Fibroblast of the aortic adventitia (primary cell): Measurements from ENCODE around the gene TMEM229B. TPM values are rescaled to one million over a fixed set of nuclear protein-coding genes. Genes with fewer than 3 reads are reported as not detected.

Experiments
- DNase-seq: peaks from one replicate; pipeline ENCODE4 v3.0.0-alpha.2; 2010; ENCODE audit warnings: low read depth
- H3K4me3 ChIP-seq: 2 replicates; pipeline ENCODE4 v1.5.1; 2011; ENCODE audit warnings: low read depth, mild to moderate bottlenecking, control low read depth, low read length, moderate library complexity
- total RNA-seq: library from RNA; depleted of rRNA; stranded (reverse); fragments of >200 nt; gene quantifications from 2 replicates; pipeline ENCODE4 v1.2.3, GENCODE V29; 2012; ENCODE audit warnings: low replicate concordance
- TF ChIP-seq, protein P1 (sequence below): IDR thresholded peaks from 2 replicates; pipeline ENCODE4 v1.5.1; 2011; ENCODE audit warnings: mild to moderate bottlenecking, low read length, control low read depth, inconsistent platforms; ENCODE audit not compliant: insufficient read depth

Gene TMEM229B
- total RNA-seq, 1 donor = 0.81 TPM

DNA sequence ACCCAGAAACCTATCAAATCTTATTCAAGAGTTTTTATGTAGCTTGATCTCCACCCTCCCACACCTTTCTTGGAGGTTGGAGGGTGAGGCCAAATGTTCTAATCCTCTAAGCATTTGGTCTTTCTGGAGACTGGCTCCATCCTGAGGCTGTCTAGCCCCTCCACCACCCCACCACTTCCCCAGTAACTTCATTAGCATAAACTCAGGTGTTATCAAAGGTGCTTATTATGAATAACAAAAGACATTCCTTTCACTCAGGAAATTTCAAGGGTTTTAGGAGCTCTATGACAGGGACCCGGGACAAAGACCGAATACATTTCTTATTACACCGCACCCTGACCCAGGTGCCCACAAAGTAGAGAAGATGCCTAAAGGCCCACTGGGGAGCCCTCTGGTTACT lies 2.8 kb upstream of the TMEM229B start:
- DNase-seq = no peak
- no peak overlapping the region for H3K4me3 ChIP-seq
- TF ChIP-seq, protein P1, sequence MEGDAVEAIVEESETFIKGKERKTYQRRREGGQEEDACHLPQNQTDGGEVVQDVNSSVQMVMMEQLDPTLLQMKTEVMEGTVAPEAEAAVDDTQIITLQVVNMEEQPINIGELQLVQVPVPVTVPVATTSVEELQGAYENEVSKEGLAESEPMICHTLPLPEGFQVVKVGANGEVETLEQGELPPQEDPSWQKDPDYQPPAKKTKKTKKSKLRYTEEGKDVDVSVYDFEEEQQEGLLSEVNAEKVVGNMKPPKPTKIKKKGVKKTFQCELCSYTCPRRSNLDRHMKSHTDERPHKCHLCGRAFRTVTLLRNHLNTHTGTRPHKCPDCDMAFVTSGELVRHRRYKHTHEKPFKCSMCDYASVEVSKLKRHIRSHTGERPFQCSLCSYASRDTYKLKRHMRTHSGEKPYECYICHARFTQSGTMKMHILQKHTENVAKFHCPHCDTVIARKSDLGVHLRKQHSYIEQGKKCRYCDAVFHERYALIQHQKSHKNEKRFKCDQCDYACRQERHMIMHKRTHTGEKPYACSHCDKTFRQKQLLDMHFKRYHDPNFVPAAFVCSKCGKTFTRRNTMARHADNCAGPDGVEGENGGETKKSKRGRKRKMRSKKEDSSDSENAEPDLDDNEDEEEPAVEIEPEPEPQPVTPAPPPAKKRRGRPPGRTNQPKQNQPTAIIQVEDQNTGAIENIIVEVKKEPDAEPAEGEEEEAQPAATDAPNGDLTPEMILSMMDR = no peak

DNA sequence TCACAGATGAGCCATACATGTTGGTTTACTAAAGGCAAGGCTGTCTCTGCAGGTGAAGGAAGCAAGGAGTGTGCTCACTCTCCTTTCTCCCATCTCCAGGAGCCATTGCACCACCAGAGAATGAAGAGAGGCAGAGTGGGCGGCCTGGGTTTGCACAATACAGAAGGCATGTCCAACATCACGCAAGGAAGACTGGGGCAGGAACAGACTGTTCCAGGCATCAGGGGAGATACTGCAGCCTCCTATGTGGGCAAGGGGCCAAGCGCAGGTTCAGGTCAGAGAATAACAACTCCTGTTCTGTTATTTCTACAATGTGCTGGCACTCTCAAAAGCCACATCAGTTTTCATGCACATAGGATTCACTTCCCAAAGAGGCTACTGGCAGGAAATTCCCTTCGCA lies 1.7 kb upstream of the TMEM229B start:
- no peak for DNase-seq
- no peak overlapping the region for H3K4me3 ChIP-seq
- TF ChIP-seq, protein P1 = no peak

DNA sequence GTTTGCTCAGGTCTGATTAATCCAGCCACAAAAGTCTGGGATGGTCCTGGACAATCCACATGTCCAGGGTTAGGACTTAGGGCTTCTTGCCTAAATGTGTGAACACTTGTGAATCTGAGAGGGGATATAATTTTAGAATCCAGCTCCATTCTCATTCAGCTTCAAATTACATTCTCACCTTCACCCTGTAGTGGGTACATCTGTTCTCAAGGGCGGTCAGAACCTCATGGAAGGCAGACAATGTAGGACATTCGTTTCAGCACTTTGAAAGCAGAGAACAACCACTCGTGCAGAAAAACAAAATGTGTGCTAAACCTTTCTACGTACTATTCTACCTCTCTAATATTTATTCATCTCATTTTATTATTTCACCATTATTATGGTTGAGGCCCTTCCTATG lies 1.2 kb downstream of the TMEM229B start:
- TF ChIP-seq, protein P1 = no peak
- no peak overlapping the region for H3K4me3 ChIP-seq
- no peak for DNase-seq

DNA sequence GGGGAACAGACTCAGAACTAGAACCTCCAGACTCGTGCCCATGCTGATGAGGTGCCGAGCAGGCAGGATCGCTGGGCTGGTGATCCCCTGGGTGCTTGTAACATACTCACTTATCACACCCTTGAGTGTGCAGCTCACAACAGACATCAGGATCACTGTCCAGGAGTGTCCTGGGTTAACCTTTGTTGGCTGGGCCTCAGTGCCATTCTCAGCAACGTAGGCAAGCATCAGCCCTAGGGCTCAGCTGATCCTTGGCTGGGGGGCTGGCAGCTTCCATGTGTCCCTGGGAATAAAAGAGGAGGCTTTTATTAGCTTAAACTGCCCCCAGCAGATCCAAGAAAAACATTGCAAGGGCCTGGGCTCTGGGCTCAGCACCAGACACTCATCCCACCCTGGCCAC lies 1.6 kb downstream of the TMEM229B start:
- H3K4me3 ChIP-seq = no peak overlapping the region
- TF ChIP-seq, protein P1 = no peak
- no peak for DNase-seq

DNA sequence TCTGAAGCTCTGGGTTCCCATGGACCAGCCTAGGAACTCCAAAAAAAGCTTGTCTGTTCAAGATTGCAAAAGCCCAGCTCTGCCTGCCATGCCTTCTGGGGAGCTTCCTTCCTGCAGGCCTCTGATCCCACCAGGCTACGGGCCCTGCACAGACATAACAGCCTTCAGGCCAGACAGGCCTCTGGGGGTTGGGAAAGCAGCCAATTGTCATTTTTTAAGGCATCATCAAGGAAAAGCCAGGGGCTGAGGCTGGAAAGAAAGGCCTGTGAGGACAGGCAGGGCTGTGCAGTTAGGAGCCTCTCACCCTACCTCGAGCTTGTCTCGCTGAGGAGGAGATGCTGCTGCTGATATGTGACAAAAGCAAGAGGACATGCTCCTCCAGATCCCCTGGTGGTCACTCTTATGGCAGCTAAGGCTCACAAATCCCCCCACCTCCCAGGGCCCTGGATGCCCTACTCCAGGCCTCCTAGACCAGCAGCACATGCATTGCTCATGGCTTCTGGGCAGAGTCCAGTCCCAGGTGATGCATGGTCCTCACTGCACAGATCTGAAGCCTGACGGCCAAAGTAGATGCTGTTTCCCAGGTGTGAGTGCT lies 2.9 kb downstream of the TMEM229B start:
- DNase-seq = no peak
- TF ChIP-seq, protein P1 = no peak
- no peak overlapping the region for H3K4me3 ChIP-seq

DNA sequence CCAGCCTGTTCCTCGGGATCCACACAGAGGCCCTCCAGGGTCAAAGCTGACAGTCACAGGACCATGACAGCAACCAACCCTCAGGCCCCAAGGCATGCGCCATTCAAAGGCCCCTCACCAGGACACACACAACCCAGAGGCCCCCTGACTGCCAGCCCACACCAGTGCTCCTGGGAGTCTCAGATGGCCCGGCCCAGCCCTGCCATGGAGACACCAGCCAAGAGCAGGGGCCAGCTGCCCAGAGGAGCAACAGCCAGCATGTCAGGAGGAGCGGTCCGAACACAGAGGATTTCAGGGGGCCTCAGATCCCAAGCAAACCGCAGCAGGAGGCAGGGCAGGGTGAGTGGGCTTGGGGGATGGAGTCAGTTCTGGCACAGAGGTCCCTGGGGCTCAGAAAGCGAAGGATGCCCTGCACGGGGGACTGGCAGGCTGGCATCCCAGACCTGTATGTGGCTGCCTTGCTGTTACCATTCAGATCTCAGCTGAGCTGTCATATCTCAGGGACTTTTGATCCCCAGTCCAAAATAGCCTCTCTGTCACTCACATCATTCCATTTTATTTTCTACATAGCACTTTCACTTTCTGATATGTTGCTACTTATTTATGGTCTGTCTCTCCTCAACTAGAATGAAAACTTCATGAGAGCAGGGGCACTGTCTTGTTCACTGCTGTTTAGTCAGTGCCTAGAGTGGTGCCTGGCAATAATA lies 4.8 kb downstream of the TMEM229B start:
- TF ChIP-seq, protein P1 = no peak
- H3K4me3 ChIP-seq = no peak overlapping the region
- no peak for DNase-seq
